Pons (tissue), 1 donor: ENCODE results near the gene FOXP2.
"Not testable (repeated sequence)": the region's sequence is repeated elsewhere in the genome, so short reads cannot be mapped to it uniquely, and the experiment has no call there.

Source experiments
- DNase-seq: peaks from one replicate; pipeline ENCODE4 v3.0.0-alpha.2; 2016; ENCODE audit warnings: low spot score

Gene FOXP2

DNA sequence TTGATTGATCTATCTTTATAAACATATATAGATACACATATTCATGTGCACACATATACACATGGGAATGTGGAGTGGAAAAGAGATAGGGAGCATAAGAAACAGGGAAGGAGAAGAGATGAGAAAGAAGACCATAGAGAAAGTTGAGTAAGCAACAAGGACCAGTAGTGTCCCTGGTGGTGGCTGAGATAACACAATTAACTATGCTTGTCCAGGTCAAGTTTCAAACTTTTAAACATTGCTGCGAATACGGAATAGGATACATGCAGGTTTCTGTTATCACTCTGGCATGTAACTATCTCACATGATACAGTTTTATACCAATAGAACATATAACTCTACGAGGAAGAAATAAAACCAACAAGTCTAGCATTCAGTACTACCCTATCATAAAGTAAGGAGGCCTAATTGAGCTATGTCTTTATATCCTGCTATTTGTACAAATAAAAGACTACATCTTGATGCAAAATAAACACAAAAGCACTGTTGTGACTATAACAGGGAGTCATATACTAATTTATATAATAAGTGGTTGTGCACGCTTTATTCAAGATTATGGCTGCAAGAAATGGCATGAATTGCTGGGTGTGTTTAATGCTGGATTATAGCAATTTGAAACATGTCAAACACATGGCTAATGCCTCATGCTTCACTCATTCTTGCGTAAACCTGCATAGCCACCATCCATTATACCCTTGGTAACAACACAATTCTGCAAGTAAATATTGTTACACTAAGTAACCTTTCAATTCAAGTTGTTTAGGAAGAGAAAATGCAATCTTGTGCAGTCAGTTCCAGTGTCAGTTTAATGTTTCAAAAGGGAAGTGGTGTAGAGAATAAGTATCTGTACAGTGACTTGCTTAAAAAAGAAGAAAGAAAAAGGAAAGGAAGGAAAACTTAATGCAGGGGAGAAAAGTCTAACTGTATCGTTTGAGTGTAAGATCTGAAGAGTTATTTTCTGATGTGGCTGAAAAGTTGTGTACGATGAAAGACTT lies 8.2 kb downstream of the FOXP2 start:
- no peak for DNase-seq

DNA sequence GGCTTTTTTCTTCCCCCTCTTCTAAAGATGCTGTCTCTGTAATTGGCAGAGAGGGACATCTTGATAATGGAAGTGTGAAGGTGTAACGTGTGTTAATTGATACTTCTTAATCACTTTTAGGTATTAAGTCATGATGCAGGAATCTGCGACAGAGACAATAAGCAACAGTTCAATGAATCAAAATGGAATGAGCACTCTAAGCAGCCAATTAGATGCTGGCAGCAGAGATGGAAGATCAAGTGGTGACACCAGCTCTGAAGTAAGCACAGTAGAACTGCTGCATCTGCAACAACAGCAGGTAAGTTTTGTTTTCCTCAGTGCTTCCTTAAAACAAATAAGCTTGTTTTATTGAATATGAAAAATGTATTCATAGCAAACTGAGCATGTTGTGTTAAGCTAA lies 11.8 kb downstream of the FOXP2 start:
- DNase-seq, result no peak

DNA sequence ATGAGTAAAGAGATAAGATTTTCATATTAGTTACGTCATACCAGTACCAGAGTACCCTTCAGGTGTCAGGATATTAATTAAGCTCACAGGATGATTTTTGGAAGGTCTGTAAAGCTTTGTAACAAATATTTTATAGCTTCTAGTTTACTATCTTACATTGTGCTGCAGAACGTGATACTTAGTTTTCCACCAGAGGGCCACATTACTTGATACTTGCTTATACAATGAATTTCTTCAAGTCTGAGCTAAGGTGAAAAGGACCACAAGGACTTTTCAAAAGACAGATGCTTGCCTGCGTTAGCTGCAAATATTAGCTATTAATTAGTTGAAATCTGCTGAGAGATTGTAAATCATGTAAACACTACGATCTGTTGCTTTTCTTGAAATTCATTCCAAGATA lies 12.2 kb downstream of the FOXP2 start:
- DNase-seq, result peak; percentile 36

DNA sequence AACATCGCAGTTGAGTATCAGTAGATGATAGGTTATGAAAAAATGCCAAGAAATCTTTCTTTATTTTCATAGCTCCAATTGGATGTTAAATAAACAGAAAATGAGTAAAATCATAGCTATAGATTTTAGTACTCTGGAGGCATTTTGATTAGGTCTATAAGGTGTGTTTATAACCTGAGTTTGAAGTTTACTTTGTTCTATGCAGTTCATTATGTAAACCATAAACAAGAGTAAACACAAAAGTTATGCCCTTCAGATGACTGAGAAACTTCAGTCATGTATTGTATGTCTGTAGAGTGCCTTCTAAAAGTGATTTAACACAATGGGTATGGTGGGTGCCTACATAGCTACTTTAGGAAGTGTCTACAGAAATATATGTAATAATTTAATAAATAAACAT lies 13.6 kb downstream of the FOXP2 start:
- DNase-seq, result no peak

DNA sequence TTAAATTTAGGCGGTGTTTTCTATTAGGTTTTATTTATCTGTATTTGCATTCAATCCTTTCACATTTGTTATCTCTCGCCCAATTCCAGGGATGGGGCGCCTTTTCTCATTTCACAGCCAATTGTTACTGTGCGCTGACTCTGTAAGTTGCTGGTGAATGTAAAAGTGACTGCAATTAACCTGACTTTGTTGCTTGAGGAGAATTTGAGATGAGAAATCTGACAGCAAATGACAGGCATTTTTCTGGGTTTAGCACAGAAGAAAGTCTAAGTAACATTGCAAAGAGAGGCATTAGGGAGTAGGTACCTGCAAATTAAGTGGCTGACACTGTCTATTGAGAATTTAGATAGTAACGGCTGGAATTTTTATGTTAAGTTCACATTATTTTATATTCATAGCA lies 16.6 kb downstream of the FOXP2 start:
- no peak for DNase-seq

DNA sequence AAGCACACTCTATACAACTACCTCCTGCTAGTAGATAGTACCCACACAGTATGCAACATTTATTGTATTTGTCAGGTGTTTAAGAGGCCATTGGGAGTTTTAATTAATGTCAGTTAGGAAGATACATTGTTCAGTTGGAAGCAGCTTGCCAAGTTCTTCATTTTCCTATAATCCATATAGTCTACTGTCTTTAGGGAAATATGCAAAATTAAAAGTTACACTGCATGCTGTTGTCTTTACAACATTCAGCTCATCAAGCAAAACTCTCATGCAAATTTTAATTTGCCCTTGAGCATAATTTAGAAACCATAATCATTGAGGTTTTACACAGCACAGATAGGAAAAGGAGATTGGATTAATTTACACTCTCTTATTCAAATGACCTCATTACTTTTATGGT lies 17.4 kb downstream of the FOXP2 start:
- DNase-seq, result no peak

DNA sequence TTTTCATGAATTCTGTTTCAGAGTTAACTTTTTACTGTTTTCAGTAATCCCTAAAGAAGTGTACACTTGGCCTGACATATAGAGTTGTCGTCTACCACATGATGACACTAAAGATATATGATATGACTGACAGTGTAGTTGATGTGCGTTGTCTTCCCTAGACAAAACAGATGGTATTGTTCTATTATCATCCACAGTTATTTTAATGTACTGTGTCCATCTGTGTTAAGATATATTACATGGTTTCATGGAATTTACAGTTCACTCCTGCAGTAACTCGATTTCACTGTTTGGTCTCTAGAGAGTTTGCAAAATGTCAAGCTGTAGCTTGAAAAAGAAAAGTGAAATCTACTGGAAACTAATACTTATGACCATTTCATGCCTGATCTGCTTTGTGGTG lies 18.1 kb downstream of the FOXP2 start:
- DNase-seq, result no peak

DNA sequence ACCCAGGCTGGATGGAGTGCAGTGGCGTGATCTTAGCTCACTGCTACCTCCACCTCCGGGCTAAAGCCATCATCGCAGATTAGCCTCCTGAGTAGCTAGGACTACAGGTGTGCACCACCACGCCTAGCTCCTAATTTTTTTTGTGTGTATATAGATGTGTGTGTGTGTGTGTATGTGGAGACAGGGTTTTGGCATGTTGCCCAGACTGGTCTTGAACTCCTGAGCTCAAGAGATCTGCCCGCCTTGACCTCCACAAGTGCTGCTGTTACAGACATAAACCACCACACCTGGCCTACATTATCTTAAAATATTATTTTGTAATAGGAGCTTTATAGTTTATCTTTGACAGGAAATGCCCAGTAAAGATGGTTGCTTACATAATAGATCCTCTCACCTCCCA lies 25.0 kb downstream of the FOXP2 start:
- no peak for DNase-seq

DNA sequence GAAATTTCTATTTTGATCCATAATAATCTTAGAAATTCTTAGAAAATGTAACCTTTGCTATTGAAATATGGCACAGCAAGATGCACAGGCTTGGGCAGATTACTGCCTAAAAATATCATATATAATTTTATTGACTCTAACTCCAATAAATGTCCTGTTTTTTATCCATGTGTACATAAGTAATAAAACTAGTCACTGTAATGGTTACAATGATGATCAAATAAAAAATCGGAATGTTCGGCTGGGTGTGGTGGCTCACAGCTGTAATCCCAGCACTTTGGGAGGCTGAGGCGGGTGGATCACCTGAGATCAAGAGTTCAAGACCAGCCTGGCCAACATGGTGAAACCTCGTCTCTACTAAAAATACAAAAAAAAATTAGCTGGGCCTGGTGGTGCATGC lies 26.3 kb downstream of the FOXP2 start:
- DNase-seq, result not testable (repeated sequence)

DNA sequence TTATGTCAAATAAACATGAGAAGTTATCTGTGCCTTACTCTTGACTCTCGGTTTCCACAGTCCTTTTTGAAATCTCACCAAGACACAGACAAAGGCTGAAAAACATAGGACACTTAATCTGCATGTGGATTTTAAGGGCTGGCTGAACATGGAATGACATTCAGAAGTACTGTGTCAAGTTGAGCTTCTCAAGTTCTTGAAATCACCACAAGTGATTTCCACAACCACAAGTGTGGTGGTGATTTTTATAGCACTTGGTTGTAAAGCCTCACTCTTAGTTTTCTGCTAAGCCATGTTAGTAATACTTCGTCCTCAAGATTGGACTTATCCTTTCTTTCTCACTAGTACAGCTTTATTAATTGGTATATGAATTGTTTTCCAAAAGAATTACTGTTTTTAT lies 29.6 kb downstream of the FOXP2 start:
- DNase-seq, result no peak

DNA sequence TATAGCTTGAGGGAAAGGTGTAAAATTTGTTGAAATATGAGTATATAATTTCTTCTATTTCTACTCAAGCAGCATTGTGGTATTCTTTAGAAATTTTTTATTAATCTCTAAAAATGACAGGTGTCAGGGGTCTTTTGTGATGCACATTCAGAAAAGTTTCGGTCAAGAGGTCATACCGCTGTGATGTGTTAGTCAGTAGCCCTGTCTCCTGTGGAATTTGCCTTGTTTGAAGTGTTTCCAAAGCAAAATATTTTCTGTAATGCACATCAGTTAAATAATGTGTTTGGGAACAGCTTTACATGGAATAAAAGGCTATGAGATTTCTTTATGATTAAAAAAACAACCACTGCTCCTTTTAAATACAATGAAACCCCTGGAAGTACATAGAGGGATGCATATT lies 35.8 kb downstream of the FOXP2 start:
- DNase-seq, result no peak

DNA sequence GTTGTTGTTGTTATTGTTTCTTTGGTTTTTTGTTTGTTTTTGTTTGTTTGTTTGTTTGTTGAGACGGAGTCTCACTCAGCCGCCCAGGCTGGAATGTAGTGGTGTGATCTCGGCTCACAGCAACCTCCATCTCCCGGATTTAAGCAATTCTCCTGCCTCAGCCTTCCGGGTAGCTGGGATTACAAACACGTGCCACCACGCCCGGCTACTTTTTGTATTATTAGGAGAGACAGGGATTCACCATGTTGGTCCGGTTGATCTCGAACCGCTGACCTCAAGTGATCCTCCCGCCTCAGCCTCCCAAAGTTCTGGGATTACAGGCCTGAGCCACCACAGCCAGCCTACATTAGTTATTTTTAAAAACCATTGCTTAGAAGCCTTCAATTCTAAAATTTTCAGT lies 45.0 kb downstream of the FOXP2 start:
- DNase-seq, result no peak

DNA sequence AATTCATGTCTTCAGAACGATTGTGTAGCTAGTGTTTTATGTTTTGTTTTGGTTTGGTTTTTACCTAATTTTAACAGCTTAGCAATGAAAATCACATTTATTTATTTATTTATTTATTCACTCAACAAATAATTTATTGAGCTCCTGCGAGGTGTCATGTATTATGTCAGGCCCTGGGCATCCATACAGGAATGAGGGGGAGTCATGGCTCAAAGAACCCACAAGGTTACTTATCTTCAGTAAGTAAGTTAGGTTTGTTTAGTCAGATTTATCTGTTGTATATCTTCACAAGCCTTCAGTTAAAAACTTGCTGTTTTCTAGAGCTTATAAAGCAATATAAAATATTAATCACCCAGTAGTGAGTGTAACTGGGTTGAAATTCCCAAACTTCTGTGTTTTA lies 45.4 kb downstream of the FOXP2 start:
- no peak for DNase-seq

DNA sequence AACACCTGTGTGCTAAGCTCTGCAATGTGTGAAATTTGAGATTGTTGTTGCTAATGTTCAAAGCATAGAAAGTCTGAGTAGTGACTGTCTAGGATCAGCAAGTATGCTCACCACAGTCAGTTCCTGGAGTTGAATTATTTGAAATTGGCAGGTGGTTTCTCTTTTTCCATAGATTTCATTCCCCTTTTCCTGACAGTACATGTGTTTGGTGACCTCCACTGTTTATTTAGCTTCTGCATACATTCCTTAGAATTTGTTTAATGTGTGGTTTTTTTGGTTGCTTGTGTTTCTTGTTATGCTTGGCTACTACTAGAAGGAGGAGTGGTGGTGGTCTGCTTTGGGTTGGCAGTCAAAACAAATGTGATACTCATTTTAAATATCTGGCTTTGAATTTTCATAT lies 52.3 kb downstream of the FOXP2 start:
- DNase-seq, result no peak

DNA sequence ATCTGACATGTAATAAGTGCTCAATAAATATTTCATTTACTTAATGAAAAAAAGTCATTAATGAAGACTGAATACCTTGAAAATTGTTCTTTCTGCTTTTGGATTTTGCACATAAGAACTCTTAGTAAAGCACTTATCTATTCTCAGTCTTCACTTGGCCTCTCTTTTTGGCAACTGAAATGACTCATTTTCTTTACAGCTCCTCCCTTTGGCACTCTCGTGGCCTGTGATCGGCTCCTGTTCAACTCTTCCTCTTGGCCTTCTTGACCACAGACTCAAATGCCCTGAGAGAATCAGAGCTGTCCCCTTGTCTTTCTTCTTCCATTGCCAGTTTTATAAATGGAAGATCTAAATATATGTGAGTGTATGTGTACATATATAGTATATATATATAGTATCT lies 54.2 kb downstream of the FOXP2 start:
- no peak for DNase-seq

DNA sequence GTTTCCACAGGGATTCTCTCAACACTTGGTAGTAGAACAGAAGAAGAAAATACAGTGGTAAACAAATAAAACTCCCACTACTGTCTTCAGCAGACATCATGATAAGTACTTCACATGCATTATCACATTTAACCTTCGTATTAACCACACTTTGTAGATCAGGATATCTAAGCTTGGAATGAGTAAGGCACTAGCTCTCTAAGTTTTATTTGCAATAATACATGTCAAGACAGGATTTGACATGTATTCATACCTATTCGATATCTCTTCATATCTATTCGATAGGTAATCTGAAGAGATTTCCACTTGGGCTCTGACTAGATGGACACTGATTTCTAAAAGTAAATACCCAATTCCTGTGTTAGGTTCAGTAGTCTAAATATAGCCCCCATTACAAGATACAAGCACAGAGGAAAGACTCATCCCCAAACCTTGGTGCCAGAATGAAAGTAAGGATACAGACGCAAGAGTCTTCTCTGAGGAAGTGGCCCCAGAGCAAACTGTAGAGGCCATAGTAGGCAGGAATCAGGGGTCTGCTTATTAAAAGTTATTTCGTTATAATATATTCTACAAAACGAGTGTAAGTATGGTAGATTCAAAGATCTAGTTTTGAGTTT lies 58.4 kb downstream of the FOXP2 start:
- DNase-seq, result no peak

DNA sequence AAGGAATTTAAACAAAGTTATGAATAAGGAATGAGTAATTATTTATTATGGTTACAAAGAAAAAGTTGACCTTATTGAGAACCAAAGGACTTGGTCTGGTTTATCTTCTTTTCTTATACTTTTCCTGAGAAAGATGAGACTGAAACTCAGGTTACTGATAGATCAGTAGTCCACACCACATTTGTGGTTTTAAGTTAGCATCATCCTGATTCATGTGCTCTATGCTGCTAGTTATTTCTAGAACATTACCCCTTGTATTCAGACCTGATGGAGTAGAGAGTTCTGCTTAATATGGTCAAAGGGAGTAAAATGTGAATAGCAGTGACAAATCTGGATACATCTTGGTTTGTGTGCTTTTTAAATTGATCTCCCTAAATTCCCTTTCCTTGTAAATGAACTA lies 63.8 kb downstream of the FOXP2 start:
- no peak for DNase-seq

DNA sequence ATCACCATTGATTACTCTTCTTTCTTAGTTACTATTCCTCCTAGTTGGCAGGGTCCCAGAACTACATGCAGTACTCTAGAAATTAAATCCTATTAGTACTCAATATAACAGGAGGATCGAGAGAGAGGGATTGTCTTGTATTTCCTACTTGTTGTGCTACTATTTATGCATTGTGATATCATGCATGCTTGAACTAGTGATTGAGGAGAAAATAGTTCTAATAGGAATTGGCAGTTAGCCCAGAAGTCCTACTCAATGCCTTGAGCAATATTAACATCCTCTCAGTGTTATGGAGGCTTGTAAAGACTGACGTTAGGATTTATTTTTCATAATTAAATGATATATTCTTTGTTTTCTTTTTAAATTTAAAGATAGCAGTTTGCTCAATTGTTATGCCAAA lies 67.4 kb downstream of the FOXP2 start:
- DNase-seq, result no peak

DNA sequence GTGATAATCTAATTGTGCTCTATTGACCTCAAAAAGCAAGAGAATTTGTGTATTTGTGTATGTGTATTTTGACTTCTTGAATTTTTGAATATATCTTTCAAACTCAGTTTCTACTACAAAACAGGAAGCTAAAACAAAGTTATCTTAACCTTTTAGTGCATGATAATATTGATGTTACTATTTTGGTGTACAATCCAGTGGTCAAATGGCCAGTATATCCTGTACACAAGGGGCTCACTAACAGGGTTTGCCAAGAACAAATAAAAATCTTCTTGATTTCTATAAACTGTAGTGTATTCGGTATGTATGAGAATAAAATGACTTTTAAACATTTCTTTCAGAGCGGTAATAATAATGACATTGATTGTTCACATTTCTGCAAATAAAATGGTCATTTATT lies 69.6 kb downstream of the FOXP2 start:
- DNase-seq, result no peak

DNA sequence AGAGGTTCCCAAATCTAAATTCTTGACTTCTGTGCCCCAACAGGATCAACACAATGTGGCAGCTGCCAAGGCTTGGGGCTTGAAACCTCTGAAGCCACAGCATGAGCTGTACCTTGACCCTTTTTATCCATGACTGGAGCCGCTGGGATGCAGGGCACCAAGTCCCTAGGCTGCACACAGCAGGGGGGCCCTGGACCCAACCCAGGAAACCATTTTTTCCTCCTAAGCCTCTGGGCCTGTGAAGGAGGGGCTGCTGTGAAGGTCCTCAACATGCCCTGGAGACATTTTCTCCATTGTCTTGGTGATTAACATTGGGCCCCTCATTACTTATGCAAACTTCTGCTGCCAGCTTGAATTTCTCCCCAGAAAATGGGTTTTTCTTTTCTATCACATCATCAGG lies 72.6 kb downstream of the FOXP2 start:
- no peak for DNase-seq

DNA sequence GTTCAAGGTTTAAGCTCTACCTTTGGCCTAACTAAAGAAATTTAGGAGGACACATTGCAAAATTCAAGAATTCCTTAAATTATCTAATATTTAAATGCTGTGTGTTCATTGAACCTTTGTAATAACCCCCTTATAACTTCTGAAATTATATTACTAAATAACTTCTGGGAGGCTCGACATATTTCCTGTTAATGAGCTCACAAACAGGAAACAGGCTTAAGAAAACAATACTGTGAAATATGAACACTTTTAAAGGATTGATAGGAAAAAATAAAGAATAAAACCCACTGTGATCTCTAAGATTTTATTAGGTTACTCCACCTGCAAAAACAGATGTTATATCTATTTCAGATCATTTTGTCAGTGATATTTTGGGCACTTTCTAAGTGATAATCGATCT lies 74.1 kb downstream of the FOXP2 start:
- no peak for DNase-seq

DNA sequence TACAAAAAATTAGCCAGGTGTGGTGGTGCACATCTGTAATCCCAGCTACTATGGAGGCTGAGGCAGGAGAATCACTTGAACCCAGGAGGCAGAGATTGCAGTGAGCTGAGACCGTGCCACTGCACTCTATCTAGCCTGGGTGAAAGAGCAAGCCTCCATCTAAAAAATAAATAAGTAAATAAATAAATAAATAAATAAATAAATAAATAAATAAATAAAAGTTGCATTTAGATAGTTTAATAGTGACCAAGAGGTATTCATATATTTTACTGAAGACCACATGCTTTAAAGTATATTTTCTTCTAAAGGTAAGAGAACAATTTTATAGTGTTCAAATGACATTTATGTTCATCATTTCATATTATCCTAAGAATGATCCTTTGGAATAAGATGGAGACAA lies 82.9 kb downstream of the FOXP2 start:
- DNase-seq, result not testable (repeated sequence)

DNA sequence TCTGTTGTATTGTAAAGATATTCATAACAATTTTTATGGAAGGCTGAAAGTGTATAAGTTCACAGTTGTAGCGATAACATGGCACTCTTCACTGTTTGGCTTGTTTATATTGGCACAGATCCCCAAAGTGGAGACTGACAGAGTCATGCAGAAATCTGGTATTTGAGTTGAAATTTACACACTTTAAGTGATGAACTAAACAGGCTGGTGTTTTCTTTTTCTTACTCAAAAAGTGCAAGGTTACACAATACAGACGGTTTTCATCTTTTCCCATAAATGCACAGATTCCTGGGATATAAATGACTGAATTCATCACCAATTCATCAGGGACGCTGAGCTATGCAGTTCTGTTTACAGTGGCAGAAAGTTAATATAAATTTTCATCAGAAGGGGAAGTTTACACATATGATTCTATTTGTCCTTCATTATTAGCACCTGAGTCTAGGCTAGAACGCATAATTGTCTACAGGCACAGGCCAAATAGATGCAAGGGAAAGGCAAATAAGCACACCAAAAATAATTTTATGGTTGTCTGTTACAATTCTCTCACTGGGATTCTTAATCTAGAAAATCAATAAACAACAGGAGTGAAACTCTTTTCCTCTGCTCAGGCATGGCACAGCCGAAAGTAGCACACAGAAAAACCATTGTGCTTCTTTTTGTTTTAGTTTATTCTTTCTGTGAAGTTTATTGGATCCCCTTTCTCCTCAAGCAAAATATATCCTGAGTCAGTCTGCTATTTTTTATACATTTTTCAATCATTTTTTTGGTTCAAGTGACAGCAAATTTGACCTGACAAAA lies 88.0 kb downstream of the FOXP2 start:
- no peak for DNase-seq
